Loucy (cell line): Measurements from ENCODE around the gene NAT8L.

ENCODE experiments used
- H2AFZ ChIP-seq: fragments of 200-600 bp; sonication (generic); 2 replicates; pipeline ENCODE4 v1.6.0; 2016; ENCODE audit warnings: antibody characterized with exemption, mild to moderate bottlenecking, low read length, moderate library complexity
- H3F3A ChIP-seq: fragments of 200-600 bp; 2 replicates; pipeline ENCODE4 v1.6.0; 2016; ENCODE audit warnings: antibody characterized with exemption, low read depth, mild to moderate bottlenecking
- H3K27me3 ChIP-seq: fragments of 200-600 bp; sonication (generic); 2 replicates; pipeline ENCODE4 v1.6.1; 2014; ENCODE audit warnings: low read length, mild to moderate bottlenecking; ENCODE audit not compliant: insufficient read depth, poor library complexity, severe bottlenecking
- H3K36me3 ChIP-seq: fragments of 200-600 bp; sonication (generic); 2 replicates; pipeline ENCODE4 v1.6.1; 2016; ENCODE audit warnings: low read length; ENCODE audit not compliant: insufficient read depth
- H3K4me1 ChIP-seq: fragments of 200-600 bp; sonication (generic); 2 replicates; pipeline ENCODE4 v1.5.1; 2014; ENCODE audit warnings: low read length, mild to moderate bottlenecking; ENCODE audit not compliant: insufficient read depth, poor library complexity, severe bottlenecking
- H3K4me2 ChIP-seq: fragments of 200-600 bp; sonication (generic); 2 replicates; pipeline ENCODE4 v1.6.0; 2014; ENCODE audit warnings: antibody characterized with exemption, low read length, low read depth, mild to moderate bottlenecking; ENCODE audit not compliant: poor library complexity, severe bottlenecking
- H3K4me3 ChIP-seq: fragments of 200-600 bp; sonication (generic); 2 replicates; pipeline ENCODE4 v1.5.1; 2014; ENCODE audit warnings: low read length, mild to moderate bottlenecking, mixed read lengths; ENCODE audit not compliant: poor library complexity, severe bottlenecking
- H3K79me2 ChIP-seq: fragments of 200-600 bp; sonication (generic); 2 replicates; pipeline ENCODE4 v1.6.1; 2014; ENCODE audit warnings: low read length; ENCODE audit not compliant: insufficient read depth
- H3K9ac ChIP-seq: fragments of 200-600 bp; sonication (generic); 2 replicates; pipeline ENCODE4 v1.6.0; 2014; ENCODE audit warnings: mild to moderate bottlenecking, low read depth, low read length, moderate library complexity; ENCODE audit not compliant: poor library complexity, severe bottlenecking
- H3K9me2 ChIP-seq: fragments of 200-600 bp; sonication (generic); replicated peaks from 2 replicates; pipeline ENCODE4 v1.6.1; 2016; ENCODE audit warnings: low read depth, low read length, mixed read lengths
- H3K9me3 ChIP-seq: fragments of 200-600 bp; sonication (generic); 2 replicates; pipeline ENCODE4 v1.6.1; 2014; ENCODE audit warnings: mild to moderate bottlenecking, antibody characterized with exemption, low read length, low read depth; ENCODE audit not compliant: insufficient read depth
- H4K20me1 ChIP-seq: fragments of 200-600 bp; sonication (generic); 2 replicates; pipeline ENCODE4 v1.6.0; 2014; ENCODE audit warnings: antibody characterized with exemption, low read length, mild to moderate bottlenecking; ENCODE audit not compliant: insufficient read depth, poor library complexity, severe bottlenecking
- CTCF ChIP-seq: fragments of 200-600 bp; sonication (generic); conservative IDR thresholded peaks from 2 replicates; pipeline ENCODE4 v1.5.1; 2014; ENCODE audit warnings: mild to moderate bottlenecking, antibody characterized with exemption, low read length
- EZH2phosphoT487 ChIP-seq: fragments of 200-600 bp; IDR thresholded peaks from 2 replicates; pipeline ENCODE4 v1.6.1; 2018; ENCODE audit warnings: antibody characterized with exemption, mild to moderate bottlenecking, moderate library complexity, borderline replicate concordance

The NAT8L gene

GRCh38 chr4:2045518-2045951 lies 13.6 kb upstream of the NAT8L start:
- Histone ChIP-seq H4K20me1 (no peaks in the 10 kb centered on the region), H3K9ac (no peak overlapping the region), H2AFZ (no peak overlapping the region), H3K4me2 (no peak overlapping the region), H3F3A (no peaks in the 10 kb centered on the region), H3K79me2 (no peaks in the 10 kb centered on the region), H3K9me3 (no peaks in the 10 kb centered on the region), H3K9me2 (no peaks in the 10 kb centered on the region), H3K36me3 (no peaks in the 10 kb centered on the region), H3K4me1 (no peaks in the 10 kb centered on the region), H3K27me3 (no peaks in the 10 kb centered on the region), H3K4me3 (no peak overlapping the region)
- TF ChIP-seq CTCF (no peak), EZH2phosphoT487 (no peak)

GRCh38 chr4:2046031-2046961 lies 12.8 kb upstream of the NAT8L start:
- H3K4me3 ChIP-seq: no peak overlapping the region
- no peaks in the 10 kb centered on the region for H3K27me3 ChIP-seq
- no peaks in the 10 kb centered on the region for H4K20me1 ChIP-seq
- H3K4me1 ChIP-seq: no peaks in the 10 kb centered on the region
- no peaks in the 10 kb centered on the region for H3F3A ChIP-seq
- H3K79me2 ChIP-seq: no peaks in the 10 kb centered on the region
- H3K9me2 ChIP-seq: no peaks in the 10 kb centered on the region
- no peaks in the 10 kb centered on the region for H3K36me3 ChIP-seq
- TF ChIP-seq EZH2phosphoT487: no peak
- TF ChIP-seq CTCF: no peak
- H2AFZ ChIP-seq: no peak overlapping the region
- H3K4me2 ChIP-seq: no peak overlapping the region
- H3K9me3 ChIP-seq: no peaks in the 10 kb centered on the region
- H3K9ac ChIP-seq: no peak overlapping the region

GRCh38 chr4:2047031-2047660 lies 12.0 kb upstream of the NAT8L start:
- Histone ChIP-seq H4K20me1 (no peaks in the 10 kb centered on the region), H3K9ac (no peak overlapping the region), H3K4me3 (no peak overlapping the region), H3K9me3 (no peaks in the 10 kb centered on the region), H3K36me3 (no peaks in the 10 kb centered on the region), H3K4me2 (no peak overlapping the region), H3K79me2 (no peaks in the 10 kb centered on the region), H3K27me3 (no peaks in the 10 kb centered on the region), H3F3A (no peaks in the 10 kb centered on the region), H3K4me1 (no peaks in the 10 kb centered on the region), H3K9me2 (no peaks in the 10 kb centered on the region), H2AFZ (no peak overlapping the region)
- TF ChIP-seq CTCF (no peak), EZH2phosphoT487 (no peak)
